Upper lobe of left lung (tissue), 6 donors: Measurements from ENCODE around the gene MYLK4. TPM values are rescaled to one million over a fixed set of nuclear protein-coding genes. Genes with fewer than 3 reads are reported as not detected.
A peak's percentile ranks its signal among the peaks of the same experiment; 100 is the strongest.

Experiments
- ATAC-seq, 2 donors: fragments of 200-7000 bp; cut with Tn5 transposase; one replicate each; pipeline ENCODE4 v1.9.1; 2022; ENCODE audit warnings: mild to moderate bottlenecking in 2 of 2, moderate library complexity in 2 of 2; ENCODE audit not compliant: low FRiP score in 2 of 2
- DNase-seq, 2 donors: peaks; one replicate each; pipeline ENCODE4 v3.0.0-alpha.2; 2019 to 2020
- H3K27ac ChIP-seq, 4 donors: fragments of 200-600 bp; sonication (generic); one replicate each; pipeline ENCODE4 v1.5.1; 2016 to 2019
- H3K27me3 ChIP-seq, 4 donors: fragments of 200-600 bp; sonication (generic); one replicate each; pipeline ENCODE4 v1.5.1; 2017 to 2019
- H3K36me3 ChIP-seq, 4 donors: fragments of 200-600 bp; sonication (generic); one replicate each; pipeline ENCODE4 v1.5.1; 2016 to 2019
- H3K4me1 ChIP-seq, 4 donors: fragments of 200-600 bp; sonication (generic); one replicate each; pipeline ENCODE4 v1.5.1; 2018 to 2019
- H3K4me3 ChIP-seq, 4 donors: fragments of 200-600 bp; sonication (generic); one replicate each; pipeline ENCODE4 v1.5.1; 2017 to 2019; ENCODE audit warnings: mild to moderate bottlenecking in 2 of 4, moderate library complexity in 1 of 4
- H3K9me3 ChIP-seq, 4 donors: fragments of 200-600 bp; sonication (generic); one replicate each; pipeline ENCODE4 v1.5.1; 2018 to 2019
- EP300 ChIP-seq, 4 donors: sonication (generic); formaldehyde crosslinking; IDR thresholded peaks; one replicate each; pipeline ENCODE4 v1.5.1; 2017; ENCODE audit warnings: antibody characterized with exemption in 4 of 4, control low read depth in 2 of 4
- POLR2A ChIP-seq, 4 donors: fragments of 450-650 bp; IDR thresholded peaks; one replicate each; pipeline ENCODE4 v1.5.1; 2016 to 2017; ENCODE audit warnings: antibody characterized with exemption in 4 of 4, mild to moderate bottlenecking in 2 of 4
- POLR2AphosphoS5 ChIP-seq, 2 donors: sonication (generic); formaldehyde crosslinking; IDR thresholded peaks; one replicate each; pipeline ENCODE4 v1.5.1; 2017; ENCODE audit warnings: antibody characterized with exemption in 2 of 2
- WGBS, 2 donors: methylation state at CpG; one replicate each; pipeline ENCODE4 v1.1.5; 2017 to 2018; 5-methylcytosine and 5-hydroxymethylcytosine counted together
- total RNA-seq, 6 donors: library from RNA; depleted of rRNA in 4 of 6; stranded (reverse); fragments of >200 nt in 4 of 6; gene quantifications; one replicate each; pipeline versions ENCODE4 v1.1.0 to v1.2.1, GENCODE V29; 2016 to 2021
- TF ChIP-seq, protein P1 (sequence below), 6 experiments: fragments of 450-650 bp in 4 of 6; fragments of 200-600 bp in 2 of 6; sonication (generic) in 2 of 6; IDR thresholded peaks; one replicate each; pipeline ENCODE4 v1.5.1; 2016 to 2019; ENCODE audit warnings: antibody characterized with exemption in 6 of 6
- donor health status: DM: no; HTN: no; CAD: no; lungs with moderate emphysema.
- donor health status: DM: no; HTN: yes; CAD: no; lungs with severe emphysema.

MYLK4 gene
- total RNA-seq, 6 donors from 2014 or later, result 0.64 to 2.6 (median 1.2) TPM

DNA sequence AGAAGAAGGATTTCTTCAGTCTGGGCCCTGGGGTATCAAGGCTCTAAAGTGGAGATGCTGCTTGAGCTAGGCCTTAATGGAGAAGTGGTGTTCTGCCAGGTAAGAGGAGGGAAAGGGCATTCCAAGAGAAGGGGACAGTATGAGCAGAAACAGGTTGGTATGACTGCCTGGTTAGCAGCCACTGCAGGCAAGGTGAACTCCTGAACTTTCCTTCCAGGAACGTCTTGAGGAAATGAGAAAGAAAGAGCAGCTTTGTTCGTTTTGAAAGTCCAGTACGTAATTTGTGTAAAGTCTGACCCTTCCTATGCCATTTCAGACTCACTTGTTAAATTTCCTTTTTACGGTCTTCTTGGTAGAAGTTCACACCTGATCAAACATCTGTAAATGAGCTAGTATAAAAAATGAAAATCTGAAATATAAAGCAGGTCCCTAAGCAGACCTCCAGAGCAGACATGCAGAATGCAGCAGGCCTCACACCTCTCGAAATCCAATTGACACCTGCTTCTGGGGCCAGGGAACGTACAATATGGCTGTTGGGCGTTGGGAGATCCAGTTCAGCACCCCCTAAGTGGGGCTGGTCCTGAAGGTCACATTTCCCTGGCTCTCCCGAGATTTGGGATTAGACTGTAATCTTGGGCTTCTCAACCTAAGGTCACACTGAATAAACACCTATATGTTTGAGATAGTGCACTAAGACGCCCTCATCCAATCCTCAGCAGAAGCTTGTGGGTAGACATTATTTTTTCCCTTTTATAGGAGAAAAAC is 33.6 kb downstream of the MYLK4 start:
- no peak overlapping the region for H3K27ac ChIP-seq
- no peak for ATAC-seq
- WGBS, 2 donors, result 82 to 88% methylated on average over 8 to 9 of the region's 9 CpGs
- no peaks in the 10 kb centered on the region for H3K4me1 ChIP-seq
- H3K27me3 ChIP-seq, result no peaks in the 10 kb centered on the region
- H3K4me3 ChIP-seq, result no peak overlapping the region
- DNase-seq, result no peak
- no peaks in the 10 kb centered on the region for H3K36me3 ChIP-seq
- no peaks in the 10 kb centered on the region for H3K9me3 ChIP-seq
- TF ChIP-seq EP300 (IDR thresholded peaks at IDR 0.05) (no peak), POLR2AphosphoS5 (IDR thresholded peaks at IDR 0.05) (no peak)
- TF ChIP-seq, protein P1, sequence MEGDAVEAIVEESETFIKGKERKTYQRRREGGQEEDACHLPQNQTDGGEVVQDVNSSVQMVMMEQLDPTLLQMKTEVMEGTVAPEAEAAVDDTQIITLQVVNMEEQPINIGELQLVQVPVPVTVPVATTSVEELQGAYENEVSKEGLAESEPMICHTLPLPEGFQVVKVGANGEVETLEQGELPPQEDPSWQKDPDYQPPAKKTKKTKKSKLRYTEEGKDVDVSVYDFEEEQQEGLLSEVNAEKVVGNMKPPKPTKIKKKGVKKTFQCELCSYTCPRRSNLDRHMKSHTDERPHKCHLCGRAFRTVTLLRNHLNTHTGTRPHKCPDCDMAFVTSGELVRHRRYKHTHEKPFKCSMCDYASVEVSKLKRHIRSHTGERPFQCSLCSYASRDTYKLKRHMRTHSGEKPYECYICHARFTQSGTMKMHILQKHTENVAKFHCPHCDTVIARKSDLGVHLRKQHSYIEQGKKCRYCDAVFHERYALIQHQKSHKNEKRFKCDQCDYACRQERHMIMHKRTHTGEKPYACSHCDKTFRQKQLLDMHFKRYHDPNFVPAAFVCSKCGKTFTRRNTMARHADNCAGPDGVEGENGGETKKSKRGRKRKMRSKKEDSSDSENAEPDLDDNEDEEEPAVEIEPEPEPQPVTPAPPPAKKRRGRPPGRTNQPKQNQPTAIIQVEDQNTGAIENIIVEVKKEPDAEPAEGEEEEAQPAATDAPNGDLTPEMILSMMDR (IDR thresholded peaks at IDR 0.05), result no peak

DNA sequence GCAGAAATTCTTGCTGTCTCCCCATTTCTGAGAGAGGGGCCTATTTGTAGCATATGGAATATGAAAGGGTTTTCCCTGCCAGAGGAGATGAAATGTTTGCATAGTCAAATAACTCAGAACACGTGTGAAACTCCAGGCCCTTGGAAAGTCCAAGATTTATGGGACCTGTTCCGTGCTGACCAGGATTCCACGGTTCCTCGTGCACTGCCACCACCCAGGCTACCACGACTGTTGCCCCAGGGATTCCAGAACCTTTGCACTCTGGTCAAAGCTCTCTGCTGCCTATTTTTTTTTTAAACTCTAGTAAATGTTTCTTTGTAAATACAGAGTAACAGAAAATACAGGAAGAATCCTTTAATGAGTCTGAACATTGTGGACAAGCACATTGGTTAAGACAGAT is 35.0 kb downstream of the MYLK4 start:
- no peak for ATAC-seq
- no peak overlapping the region for H3K4me3 ChIP-seq
- H3K9me3 ChIP-seq, result peaks cover 0 to 4% (median 1%) of the 10 kb centered on the region in 4 donors
- WGBS, 2 donors, result 88 to 89% methylated on average over 5 of the region's 5 CpGs
- no peak overlapping the region for H3K27ac ChIP-seq
- TF ChIP-seq, protein P1 (IDR thresholded peaks at IDR 0.05), result no peak
- no peak for TF ChIP-seq POLR2A (IDR thresholded peaks at IDR 0.05)
- TF ChIP-seq POLR2AphosphoS5 (IDR thresholded peaks at IDR 0.05), result no peak
- TF ChIP-seq EP300 (IDR thresholded peaks at IDR 0.05), result no peak
- no peak for DNase-seq
- H3K36me3 ChIP-seq, result no peaks in the 10 kb centered on the region
- H3K27me3 ChIP-seq, result no peaks in the 10 kb centered on the region
- no peaks in the 10 kb centered on the region for H3K4me1 ChIP-seq

DNA sequence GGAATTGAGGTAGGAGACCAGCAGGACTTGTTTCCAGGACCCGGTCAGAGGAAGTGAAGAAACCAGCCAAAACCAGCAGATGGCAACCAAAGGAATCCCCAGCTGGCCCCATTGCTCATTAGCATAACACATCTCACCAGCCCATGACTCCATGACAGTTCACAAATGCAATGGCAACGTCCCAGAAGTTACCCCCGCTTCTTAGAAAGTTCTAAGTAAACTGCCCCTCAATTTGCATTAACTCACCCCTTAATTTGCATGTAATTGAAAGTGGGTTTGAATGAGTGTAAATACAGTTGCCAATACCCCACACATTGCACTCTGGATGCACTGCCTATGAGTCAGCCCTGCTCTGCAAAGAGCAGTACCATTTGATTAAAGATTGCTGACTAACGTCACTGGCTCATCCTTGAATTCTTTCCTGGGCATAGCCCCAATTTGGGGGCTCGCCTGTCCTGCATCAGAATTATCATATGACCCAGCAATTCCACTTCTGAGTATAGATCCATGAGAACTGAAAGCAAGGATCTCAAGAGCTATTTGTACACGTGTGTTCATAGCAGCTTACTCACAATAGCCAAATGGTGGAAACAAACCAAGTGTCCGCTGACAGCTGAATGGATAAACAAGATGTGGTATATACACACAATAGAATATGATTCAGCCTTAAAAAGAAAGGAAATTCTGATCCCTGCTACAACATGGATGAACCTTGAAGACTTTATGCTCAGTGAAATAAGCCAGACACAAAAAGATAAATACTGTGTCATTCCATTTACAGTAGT is 36.4 kb downstream of the MYLK4 start:
- H3K4me3 ChIP-seq, result no peak overlapping the region
- no peaks in the 10 kb centered on the region for H3K36me3 ChIP-seq
- DNase-seq (no peak), ATAC-seq (peak in 1 of 2 donors; percentile 74)
- TF ChIP-seq EP300 (IDR thresholded peaks at IDR 0.05) (no peak), POLR2A (IDR thresholded peaks at IDR 0.05) (no peak), POLR2AphosphoS5 (IDR thresholded peaks at IDR 0.05) (no peak)
- TF ChIP-seq, protein P1 (IDR thresholded peaks at IDR 0.05), result no peak
- H3K4me1 ChIP-seq, result no peaks in the 10 kb centered on the region
- H3K27me3 ChIP-seq, result no peaks in the 10 kb centered on the region
- H3K27ac ChIP-seq, result no peak overlapping the region
- peaks cover 0 to 12% (median 8%) of the 10 kb centered on the region in 4 donors for H3K9me3 ChIP-seq
- 81 to 91% methylated on average over 7 of the region's 7 CpGs for WGBS, 2 donors

DNA sequence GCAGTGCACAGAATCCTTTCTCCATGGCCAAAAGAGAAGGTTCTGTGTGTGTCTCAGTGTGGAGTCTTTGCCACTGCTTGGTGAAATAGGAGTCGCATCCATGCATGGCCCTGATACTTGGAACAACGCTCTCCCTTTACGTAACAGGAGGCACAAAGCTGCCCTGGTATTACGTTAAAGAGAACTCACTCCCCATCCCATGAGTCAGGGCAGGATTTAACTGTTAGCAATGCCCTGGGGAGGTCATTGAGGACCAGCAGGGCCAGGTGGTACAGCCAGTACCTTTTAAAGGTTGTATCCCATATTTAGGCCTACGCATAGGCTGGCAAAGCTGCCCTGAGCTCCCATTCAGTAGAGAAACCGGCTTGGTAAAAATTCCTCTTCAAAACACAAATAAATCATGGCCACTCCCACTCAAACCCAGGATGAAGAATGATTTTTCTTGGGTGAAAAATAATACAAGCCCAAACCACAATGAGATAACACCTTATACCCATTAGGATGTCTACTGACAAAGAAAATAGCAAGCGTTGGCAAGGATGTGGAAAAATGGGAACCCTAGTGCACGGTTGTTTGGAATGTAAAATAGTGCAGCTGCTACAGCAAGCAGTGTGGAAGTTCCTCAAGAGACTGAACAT is 37.1 kb downstream of the MYLK4 start:
- TF ChIP-seq POLR2AphosphoS5 (IDR thresholded peaks at IDR 0.05) (no peak), POLR2A (IDR thresholded peaks at IDR 0.05) (no peak), EP300 (IDR thresholded peaks at IDR 0.05) (no peak)
- TF ChIP-seq, protein P1 (IDR thresholded peaks at IDR 0.05), result no peak
- DNase-seq, result no peak
- peaks cover 0 to 12% (median 8%) of the 10 kb centered on the region in 4 donors for H3K9me3 ChIP-seq
- no peaks in the 10 kb centered on the region for H3K36me3 ChIP-seq
- WGBS, 2 donors, result 88 to 89% methylated on average over 8 of the region's 8 CpGs
- H3K27me3 ChIP-seq, result no peaks in the 10 kb centered on the region
- no peak for ATAC-seq
- no peaks in the 10 kb centered on the region for H3K4me1 ChIP-seq
- H3K4me3 ChIP-seq, result no peak overlapping the region
- H3K27ac ChIP-seq, result no peak overlapping the region
